NK-92 (cell line): ENCODE results near the gene RNU2-1.
"Not testable (repeated sequence)": the region's sequence is repeated elsewhere in the genome, so short reads cannot be mapped to it uniquely, and the experiment has no call there.

Experiments
- DNase-seq: peaks from one replicate; lab custom pipeline; 2025; ENCODE audit not compliant: unreplicated experiment; lab: John Stamatoyannopoulos, UW

Gene RNU2-1

DNA sequence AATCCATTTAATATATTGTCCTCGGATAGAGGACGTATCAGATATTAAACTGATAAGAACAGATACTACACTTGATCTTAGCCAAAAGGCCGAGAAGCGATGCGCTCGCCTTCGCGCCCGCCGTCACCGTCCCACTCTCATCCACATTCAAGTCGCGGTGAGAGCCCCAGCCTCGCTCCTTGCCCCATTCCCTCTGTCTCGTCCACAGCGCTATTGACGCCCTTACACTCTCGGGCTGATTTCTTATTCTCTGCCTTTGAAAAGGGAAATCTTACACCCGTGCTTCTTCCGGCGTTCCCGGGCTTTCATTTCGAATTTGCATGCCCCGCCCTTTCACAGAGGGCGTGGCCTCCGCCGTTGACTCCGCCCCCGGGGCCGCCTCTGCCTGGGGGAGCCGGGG, at the start of gene RNU2-1:
Gene RNU2-1, minus strand, starts transcription at position 101 of the 400 bp plus-strand sequence.
- DNase-seq = not testable (repeated sequence)

DNA sequence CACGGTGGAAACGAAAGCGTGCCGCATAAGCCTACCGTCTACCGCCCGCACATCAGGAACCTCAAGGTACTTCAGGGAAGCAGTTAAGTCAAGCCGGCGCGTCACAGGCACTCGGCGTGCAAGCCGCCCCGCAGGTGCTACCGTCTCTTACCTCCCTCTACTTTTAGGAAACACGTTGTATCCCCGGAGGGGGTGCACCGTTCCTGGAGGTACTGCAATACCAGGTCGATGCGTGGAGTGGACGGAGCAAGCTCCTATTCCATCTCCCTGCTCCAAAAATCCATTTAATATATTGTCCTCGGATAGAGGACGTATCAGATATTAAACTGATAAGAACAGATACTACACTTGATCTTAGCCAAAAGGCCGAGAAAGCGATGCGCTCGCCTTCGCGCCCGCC, 39.1 kb upstream of the RNU2-1 start:
- not testable (repeated sequence) for DNase-seq

DNA sequence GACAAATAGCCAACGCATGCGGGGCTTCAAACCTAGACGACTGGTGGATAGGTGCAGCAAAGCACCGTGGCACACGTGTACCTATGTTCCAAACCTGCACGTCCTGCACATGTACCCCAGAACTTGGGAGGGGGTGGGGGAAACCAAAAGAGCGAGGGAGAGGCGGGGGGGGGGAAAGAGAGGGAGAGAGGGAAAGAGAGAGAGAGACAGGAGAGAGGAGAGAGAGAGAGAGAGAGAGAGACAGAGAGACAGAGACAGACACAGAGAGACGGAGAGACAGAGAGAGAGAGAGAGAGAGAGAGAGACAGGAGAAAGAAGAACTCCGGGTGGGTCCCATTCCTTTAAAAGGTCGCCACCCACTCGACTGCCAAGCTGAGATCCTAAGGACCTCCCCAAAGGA, 38.7 kb upstream of the RNU2-1 start:
- DNase-seq = not testable (repeated sequence)

DNA sequence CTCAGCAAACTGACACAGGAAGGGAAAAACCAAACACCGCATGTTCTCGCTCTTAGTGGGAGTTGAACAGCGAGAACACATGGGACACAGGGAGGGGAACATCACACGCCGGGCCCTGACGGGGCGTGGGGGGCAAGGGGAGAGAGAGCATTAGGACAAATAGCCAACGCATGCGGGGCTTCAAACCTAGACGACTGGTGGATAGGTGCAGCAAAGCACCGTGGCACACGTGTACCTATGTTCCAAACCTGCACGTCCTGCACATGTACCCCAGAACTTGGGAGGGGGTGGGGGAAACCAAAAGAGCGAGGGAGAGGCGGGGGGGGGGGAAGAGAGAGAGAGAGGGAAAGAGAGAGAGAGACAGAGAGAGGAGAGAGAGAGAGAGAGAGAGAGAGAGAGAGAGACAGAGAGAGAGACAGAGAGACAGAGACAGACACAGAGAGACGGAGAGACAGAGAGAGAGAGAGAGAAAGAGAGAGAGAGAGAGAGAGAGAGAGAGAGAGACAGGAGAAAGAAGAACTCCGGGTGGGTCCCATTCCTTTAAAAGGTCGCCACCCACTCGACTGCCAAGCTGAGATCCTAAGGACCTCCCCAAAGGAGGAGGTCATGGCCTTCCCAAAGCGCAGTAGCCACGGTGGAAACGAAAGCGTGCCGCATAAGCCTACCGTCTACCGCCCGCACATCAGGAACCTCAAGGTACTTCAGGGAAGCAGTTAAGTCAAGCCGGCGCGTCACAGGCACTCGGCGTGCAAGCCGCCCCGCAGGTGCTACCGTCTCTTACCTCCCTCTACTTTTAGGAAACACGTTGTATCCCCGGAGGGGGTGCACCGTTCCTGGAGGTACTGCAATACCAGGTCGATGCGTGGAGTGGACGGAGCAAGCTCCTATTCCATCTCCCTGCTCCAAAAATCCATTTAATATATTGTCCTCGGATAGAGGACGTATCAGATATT, 37.1 kb upstream of the RNU2-1 start:
- DNase-seq = not testable (repeated sequence)

- not testable (repeated sequence) for DNase-seq
Measured at GRCh38 chr17:43246456-43246855, 12.7 kb upstream of the RNU2-1 start.

DNA sequence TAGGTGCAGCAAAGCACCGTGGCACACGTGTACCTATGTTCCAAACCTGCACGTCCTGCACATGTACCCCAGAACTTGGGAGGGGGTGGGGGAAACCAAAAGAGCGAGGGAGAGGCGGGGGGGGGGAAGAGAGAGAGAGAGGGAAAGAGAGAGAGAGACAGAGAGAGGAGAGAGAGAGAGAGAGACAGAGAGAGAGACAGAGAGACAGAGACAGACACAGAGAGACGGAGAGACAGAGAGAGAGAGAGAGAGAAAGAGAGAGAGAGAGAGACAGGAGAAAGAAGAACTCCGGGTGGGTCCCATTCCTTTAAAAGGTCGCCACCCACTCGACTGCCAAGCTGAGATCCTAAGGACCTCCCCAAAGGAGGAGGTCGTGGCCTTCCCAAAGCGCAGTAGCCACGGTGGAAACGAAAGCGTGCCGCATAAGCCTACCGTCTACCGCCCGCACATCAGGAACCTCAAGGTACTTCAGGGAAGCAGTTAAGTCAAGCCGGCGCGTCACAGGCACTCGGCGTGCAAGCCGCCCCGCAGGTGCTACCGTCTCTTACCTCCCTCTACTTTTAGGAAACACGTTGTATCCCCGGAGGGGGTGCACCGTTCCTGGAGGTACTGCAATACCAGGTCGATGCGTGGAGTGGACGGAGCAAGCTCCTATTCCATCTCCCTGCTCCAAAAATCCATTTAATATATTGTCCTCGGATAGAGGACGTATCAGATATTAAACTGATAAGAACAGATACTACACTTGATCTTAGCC, 7.0 kb upstream of the RNU2-1 start:
- not testable (repeated sequence) for DNase-seq

GRCh38 chr17:43239597-43239996, 5.8 kb upstream of the RNU2-1 start:
- not testable (repeated sequence) for DNase-seq

DNA sequence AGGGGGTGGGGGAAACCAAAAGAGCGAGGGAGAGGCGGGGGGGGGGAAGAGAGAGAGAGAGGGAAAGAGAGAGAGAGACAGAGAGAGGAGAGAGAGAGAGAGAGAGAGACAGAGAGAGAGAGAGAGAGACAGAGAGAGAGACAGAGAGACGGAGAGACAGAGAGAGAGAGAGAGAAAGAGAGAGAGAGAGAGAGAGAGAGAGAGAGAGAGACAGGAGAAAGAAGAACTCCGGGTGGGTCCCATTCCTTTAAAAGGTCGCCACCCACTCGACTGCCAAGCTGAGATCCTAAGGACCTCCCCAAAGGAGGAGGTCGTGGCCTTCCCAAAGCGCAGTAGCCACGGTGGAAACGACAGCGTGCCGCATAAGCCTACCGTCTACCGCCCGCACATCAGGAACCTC, 514 bp downstream of the RNU2-1 start:
- DNase-seq = not testable (repeated sequence)

- not testable (repeated sequence) for DNase-seq
Measured at GRCh38 chr17:43232021-43232699, 1.6 kb downstream of the RNU2-1 start.

- not testable (repeated sequence) for DNase-seq
Measured at GRCh38 chr17:43231205-43232020, 2.4 kb downstream of the RNU2-1 start.

DNA sequence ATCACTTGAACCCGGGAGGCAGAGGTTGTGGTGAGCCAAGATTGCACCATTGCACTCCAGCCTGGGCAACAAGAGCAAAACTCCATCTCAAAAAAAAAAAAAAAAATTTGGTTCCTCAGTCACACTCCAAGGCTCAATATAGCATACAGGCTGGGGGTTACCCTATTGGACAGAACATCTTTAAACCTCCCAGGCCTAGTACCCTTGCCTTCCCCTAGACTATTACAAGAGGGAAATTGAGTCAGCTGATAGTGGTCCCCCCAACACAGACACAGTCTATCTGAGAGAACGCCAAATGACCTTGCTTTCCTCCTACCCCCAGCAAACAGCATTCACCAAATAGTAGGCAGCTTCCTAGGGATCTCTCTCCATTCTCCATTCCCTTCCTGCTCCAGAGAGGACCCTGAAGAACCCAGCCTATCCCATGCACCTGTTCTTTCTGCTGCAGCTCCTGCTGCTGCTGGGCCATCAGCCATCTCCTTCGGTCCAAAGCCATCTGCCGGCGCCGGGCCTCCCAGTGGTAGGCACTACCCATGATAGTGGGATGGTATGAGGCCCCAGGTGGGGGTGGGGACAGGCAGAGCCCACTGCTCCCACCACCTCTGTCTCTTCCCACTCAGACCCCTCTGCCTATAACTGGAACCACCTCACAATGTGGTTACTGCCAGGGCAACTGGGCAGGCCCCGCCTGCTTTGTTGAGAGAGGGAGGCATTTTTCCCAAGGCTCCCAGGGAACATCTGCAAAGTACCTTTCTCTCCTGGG, 5.6 kb downstream of the RNU2-1 start, which contains the start of gene CCDC200:
Gene CCDC200, minus strand, starts transcription at position 604 of the 763 bp plus-strand sequence. Its CDS starts 69 bp downstream, at position 535.
- not testable (repeated sequence) for DNase-seq

DNA sequence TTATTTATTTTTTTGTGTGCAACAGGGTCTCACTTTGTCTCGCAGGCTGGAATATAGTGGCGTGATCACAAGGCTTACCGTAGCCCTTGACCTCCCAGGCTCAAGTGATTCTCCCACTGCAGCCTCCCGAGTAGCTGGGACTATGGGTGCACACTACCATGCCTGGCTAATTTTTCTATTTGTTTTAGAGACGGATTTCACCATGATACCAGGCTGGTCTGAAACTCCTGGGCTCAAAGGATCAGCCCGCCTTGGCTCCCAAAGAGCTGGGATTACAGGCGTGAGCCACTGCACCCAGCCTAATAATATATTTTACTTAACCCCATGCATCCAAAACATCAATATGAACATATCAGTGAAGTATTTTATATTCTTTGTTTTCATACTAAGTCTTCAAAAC, 7.4 kb downstream of the RNU2-1 start:
- no peak for DNase-seq

- no peak for DNase-seq
Measured at GRCh38 chr17:43224146-43224705, 9.6 kb downstream of the RNU2-1 start.

DNA sequence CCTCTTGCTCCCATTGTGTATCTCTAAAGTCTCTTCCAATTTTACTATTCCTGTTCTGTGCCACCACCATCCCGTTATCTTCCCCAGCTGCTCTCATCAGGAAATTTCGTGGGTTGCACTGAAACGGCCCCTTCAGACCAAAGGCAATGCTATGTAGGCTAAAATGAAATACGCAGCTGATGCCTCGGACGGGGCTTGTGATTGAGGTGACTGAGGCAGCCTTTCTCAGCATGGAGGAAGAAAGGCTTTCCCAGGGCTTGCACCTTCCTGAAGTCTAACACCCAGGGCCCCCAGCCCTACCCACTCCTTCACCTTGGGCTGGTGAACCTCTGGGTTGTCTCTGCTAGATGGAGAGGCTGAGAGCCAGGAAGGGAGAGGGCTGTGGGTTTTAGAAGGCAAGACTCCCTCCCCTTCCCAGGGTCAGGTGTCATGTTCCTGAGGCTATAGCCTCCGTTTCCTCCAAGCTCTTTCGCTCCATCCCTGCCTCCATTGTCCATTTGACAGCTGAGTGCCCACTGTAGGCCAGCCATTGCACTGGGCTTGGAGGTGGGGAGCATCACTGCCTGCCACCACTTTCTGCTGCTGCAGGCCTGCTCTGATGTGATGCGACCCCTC, 13.2 kb downstream of the RNU2-1 start:
- DNase-seq = no peak

GRCh38 chr17:43219746-43220380, 13.9 kb downstream of the RNU2-1 start:
- no peak for DNase-seq

GRCh38 chr17:43219001-43219400, 14.8 kb downstream of the RNU2-1 start:
- no peak for DNase-seq

- no peak for DNase-seq
Measured at GRCh38 chr17:43217614-43218087, 16.1 kb downstream of the RNU2-1 start.
